HG03045 (cell line): ENCODE measurements around the gene ST6GALNAC3.

Experiments
- ATAC-seq: cut with Tn5 transposase; IDR thresholded peaks from one replicate; pipeline ENCODE4 v1.9.1; 2021; ENCODE audit warnings: mild to moderate bottlenecking, moderate library complexity; ENCODE audit not compliant: unreplicated experiment

Gene ST6GALNAC3

DNA sequence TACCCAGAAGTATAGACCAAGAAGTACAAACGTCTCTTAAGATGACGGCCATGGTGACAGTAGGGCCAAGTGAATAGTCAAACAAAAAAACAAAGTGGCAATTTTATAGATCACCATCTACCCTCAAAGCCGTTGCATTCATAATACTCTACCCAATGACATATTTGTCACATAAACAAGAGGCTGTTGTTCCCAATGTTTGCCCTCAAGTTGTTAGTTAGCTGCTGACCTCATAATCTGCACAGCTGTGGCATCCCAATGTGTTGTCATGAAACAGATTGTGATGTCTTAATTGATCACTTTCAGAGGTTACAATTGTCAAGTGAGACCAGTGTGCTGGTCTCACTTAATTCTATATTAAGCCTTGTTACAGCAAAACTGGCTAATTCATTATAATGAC lies 333.8 kb downstream of the ST6GALNAC3 start:
- no peak for ATAC-seq

DNA sequence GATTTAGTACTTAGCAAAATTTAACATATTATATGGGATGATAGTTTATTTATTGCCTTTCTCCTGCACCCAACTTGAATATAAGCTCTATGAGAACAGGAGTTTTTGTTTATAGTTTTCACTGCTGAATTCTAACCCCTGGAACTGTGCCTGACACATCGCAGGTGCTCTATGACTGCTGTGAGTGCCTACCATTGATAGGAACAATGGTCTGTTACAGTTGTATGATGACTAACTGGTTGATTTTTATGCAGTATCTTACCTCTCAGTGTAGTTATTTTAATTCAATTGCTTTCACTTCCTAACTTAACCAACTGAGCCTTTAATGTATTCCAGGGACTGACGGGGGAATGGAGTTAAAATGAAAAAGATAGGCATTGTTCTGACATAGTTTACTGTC lies 336.0 kb downstream of the ST6GALNAC3 start:
- ATAC-seq: no peak

DNA sequence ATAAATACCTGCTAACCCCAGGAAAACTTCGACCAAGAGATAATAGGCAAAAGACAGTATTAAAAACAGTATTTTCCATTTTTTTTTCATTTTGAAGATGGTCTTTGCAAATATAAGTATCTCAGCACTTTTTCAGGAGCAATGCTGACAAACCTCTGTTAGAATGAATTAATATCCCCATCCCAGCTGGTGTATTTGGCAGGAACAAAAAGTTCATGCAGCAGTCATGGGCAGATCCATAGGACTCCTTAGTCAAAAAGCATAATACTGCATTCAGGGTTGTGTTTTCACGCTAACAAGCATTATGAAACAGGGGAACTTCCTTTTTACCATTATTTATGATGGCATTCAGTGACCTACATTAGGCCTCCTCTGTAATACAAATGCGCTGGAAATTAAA lies 344.0 kb downstream of the ST6GALNAC3 start:
- ATAC-seq: no peak

DNA sequence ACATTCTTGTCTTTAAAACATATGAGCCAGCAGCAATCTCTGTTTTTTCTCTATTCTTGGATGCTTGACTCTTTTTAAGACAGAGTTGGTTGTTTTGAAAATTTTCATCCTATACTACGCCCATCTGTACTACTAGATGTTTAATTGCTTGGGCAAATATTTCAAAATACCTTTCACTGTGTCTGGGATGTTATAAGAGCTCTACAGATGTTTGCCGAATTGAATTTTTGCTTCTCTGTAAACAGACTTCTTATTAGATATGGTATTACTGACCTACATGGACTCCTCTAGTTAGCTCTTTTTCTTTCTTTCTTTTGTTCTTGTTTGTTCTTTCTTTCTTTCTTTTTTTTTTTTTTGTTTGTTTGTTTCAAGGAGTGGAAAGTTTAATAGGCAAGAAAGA lies 345.1 kb downstream of the ST6GALNAC3 start:
- no peak for ATAC-seq

DNA sequence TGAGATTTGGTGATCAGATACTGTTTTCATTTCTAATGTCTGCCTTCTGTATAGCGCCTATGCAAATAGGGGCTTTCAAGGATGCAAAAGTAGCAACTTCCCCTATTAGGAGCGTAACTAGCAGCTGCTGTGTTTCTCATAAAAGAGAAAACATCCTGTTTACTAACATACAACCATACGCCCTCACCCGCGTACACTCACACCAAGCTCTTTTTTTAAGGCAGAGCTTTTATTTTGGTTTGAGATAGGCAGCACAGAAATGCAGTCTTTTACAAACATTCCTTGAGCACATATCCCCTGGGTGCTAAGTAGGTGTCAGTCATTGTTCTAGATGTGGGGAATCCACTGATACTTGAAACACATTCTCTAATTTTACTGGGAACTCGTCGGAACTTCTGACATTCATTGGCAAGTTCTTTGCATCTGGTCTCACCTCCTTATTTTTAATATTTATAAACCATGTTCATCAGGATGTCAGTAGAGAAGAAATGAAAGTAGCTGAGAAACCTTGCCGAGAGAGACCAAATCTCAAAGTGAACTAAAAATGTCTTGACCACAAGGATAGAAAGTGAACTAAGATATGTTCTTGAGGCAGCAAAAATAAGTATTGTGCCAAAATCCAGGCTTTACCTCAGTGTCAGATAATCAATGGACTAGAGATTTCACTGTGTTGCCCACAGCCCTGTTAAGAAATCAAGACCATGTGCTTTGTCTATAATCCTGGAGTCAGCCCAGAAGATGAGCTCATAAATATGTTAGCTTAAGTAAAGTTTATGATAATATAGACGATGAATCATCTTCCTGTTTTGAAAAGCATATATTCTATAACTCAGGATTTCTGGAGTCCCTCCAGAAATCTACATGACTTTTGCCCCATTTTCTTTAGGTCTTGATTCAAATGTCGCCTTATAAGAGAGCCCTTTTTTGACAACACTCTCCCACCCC lies 350.9 kb downstream of the ST6GALNAC3 start:
- ATAC-seq: peak; percentile 82

DNA sequence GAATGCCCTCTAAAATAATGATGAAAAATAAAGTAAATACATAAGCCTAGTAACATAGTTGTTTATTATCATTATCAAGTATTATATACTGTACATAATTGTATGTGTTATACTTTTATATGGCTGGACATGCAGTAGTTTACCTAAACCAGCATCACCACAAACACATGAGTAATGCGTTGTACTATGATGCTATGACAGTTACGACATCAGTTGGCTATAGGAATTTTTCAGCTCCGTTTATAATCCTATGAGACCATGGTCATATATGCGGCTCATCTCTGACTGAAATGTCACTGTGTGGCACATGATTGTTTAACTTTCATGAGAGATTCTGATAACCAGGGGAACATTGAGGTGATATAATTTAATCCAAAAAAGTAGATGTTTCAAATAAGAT lies 352.1 kb downstream of the ST6GALNAC3 start:
- ATAC-seq: no peak

DNA sequence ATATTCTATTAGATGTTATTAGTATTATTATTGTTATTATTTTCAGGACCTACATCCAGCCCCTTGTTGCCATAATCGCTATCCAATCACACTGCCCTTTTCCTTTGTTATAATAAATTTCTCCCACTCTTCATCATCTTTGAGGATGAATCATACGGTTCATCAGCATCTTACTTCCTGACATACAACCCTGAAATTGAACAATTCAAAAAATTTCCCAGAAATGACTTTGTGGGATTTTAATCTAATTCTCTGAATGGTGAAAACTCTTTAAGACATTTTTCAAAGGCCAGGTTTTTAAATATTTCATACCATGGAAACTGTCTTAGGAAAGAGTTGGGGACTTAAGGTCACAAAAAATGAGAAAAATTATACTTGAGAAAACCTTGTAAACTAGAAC lies 353.5 kb downstream of the ST6GALNAC3 start:
- no peak for ATAC-seq

DNA sequence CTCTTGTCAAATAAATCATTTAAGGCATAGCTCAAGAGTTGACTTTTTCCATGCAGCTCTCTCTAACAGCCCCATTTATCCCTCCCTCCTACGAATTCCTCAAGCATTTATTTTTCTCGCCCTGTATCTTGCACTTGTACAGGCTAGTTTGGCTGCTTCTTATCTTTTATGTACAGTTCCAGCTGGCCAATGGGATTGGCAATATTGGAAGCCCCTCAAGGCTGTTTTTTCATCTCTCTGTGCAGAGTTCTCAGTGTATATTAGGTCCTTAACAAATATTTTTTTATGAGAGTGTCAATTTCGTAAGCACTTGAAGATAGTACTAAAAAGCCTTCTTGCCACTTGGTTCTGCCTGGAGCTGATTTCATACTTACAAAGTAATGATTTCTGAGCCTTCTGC lies 356.0 kb downstream of the ST6GALNAC3 start:
- no peak for ATAC-seq

DNA sequence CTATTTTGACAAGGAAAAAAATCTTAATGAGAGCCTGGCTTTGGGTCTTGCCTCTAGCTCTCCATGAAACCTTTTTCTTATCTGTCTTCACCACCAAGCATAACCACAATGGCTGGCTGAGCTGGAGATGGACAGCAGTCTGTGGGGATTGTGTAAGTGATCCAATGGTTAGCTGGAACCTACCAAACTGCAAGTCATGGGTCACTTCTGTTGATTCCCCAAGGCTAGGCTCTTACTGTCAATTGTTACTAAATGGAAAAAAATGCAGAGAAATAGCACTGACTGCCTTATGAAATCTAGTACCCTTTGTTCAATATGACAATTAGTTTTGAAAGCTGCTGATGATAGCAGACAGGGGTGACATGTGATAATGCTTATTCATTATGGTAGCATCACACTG lies 359.0 kb downstream of the ST6GALNAC3 start:
- ATAC-seq: no peak

DNA sequence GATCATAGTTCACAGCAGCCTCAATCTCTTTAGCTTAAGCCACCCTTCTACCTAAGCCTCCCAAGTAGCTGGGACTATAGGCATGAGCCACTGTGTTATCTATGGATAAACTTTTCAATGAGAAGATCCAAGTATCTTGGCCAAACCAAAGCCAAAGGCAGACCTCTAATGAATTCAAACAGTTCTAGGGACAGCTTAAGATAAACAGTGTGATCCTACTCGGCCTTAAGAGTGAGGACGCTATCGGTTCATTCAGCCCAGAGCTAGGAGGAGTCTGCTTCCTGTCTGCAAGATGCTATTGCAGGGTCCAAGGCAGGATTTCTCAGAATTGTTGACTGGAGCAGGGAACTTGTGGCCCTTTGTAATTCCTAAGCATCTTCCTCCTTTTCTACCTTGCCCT lies 368.7 kb downstream of the ST6GALNAC3 start:
- ATAC-seq: no peak

DNA sequence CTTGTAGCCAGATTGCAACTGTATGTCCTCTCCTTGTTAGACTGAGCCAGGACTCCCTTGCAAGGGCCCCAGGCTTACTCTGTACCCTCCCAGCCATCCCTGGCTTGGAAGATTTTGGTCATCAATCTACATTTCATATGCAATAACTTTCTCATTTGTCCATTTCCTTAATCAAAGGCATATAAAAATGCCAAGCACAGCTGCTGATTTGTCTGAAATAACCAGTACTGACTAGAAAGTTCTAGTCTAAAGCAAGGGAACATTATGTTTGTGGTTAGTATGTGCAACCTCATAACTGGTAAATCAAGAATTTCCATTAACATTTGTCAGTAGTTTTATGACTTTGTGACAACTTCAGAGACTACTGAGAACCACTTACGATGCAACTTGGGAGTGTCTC lies 370.2 kb downstream of the ST6GALNAC3 start:
- no peak for ATAC-seq

DNA sequence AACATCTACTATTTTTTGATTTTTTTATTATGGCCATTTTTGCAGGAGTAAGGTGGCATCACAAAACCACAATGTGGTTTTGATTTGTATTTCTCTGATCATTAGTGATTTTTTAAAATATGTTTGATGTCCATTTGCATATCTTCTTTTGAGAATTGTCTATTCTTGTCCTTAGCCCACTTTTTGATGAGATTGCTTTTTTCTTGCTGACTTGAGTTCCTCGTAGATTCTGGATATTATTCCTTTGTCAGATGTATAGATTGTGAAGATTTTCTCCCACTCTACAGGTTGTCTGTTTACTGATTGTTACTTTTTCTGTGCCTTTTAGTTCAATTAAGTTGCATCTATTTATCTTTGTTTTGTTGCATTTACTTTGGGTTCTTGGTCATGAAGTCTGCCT lies 375.7 kb downstream of the ST6GALNAC3 start:
- no peak for ATAC-seq

DNA sequence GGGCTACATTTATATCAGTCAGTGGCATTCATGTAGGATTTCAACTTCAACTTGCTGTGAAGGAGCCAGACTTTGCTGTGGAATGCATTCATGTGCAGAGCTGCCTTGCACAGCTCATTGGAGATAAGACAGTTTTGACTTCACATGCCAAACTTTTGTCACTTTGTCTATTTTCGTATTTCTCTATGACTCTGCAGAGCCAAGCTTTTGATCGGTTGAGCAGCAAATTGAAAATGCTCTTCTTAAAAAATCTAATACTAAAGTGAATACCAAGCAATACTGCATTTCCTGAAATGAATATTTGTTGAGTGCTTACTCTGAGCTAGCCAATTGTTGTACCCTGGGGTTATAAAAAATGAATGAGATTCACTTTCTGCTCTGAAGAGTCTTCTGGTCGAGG lies 388.7 kb downstream of the ST6GALNAC3 start:
- no peak for ATAC-seq

DNA sequence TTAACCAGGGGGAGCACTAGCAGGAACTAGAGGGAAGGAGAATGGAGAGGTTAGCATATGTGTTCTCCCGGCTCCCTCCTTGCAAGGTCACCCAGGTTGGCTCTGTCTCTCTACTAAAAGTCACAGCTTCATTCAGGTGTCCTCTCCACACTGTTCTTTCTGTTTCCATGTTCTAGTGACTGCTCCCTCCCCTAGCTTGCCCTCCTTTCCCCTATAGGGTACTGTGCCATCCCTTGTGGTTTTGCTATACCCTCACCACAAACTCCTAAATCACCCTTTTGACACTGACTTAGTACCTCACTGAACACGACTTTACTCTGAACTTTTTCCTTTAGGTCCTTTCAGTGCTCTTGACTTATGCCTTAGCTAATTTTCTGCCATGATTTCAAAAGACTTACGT lies 389.3 kb downstream of the ST6GALNAC3 start:
- no peak for ATAC-seq

DNA sequence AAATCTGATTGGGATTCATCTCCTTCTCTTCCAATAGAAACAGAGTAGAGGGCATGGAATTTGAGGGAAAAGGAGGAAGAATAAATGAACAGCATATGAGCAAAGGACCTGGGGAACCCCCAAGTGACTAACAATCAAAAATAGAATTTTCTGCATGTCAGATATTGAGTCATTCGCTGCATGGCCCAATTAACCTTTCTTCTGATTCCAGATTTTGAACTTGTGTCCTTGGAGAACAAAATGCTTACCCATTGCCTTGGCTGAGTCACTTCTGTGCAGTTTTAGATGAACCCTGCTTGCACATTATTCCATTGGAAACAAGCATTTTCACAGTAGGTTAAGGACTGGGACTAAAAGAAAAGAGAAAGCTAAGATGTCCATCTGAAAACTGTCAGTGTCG lies 390.5 kb downstream of the ST6GALNAC3 start:
- ATAC-seq: no peak

DNA sequence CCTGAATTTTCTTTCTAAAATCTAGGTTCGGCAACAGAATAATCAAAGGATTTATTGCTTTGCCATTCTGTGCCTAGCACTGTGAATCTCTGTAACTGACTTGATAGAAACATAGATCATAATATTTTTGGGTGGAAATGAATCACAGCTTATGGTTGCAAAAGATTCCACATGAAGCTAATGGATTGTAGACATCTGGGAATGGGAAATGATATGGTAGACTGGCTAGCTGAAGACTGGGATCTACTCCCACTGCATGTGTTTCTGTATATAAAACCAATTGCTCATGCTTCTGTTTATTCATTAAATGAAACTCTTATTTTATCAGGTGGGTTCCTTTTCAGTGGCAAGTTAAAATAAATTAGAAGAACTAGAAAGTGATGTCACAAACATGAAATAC lies 395.6 kb downstream of the ST6GALNAC3 start:
- ATAC-seq: no peak

DNA sequence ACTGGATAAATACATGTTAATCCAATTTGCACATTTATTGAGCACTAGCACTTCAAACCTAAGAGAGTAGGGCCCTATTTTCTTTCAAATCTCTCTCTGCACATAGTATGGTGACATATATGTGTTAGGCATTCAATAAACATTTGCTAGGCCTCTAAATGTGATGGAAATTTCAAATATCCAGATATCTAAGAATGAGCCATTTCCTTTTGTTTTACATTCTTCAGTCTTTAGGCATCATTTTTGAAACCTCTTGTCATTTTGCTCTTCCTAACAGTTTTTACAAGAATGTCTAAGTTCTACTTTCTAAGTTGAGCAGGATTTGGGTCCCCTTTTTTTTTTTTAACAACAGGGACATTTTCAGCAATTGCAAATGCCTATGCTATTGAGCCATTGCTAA lies 397.0 kb downstream of the ST6GALNAC3 start:
- ATAC-seq: no peak

DNA sequence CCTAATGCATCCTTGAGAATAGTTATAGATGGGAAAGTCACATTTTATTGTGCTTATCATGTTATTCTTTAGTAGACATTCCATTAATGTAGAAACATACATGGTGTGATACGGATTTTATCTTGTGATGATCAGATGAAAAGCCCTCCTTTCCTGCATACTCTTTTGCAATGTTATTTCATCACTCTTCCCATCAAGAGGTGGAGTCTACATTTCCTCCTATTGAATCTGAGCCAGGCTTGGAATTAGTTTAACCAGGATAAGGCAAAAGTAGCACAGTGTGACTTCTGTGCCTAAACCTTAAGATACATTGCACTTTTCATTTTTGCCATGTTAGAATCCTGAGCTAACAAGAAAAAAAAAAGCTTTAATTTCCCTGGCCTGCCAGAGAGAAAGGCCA lies 399.0 kb downstream of the ST6GALNAC3 start:
- ATAC-seq: no peak

DNA sequence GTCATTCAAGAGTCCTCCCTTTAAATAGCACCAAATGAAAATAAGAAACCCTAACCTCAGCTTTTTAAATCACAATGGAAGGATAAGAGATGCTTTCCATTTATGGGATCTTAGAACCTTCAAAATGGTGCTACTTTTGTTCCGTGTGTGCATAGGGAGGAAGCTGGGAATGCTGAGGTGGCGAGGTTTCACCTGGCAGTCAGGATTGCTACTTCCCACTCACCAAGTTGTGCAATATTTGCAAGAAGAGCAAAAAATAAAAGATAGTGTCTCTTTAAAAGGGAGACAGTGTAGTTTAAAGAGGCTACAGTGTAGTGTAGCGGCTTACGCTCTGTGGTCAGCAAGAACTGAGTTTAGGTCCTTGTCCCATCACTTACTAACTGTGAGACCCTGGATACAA lies 400.4 kb downstream of the ST6GALNAC3 start:
- no peak for ATAC-seq

DNA sequence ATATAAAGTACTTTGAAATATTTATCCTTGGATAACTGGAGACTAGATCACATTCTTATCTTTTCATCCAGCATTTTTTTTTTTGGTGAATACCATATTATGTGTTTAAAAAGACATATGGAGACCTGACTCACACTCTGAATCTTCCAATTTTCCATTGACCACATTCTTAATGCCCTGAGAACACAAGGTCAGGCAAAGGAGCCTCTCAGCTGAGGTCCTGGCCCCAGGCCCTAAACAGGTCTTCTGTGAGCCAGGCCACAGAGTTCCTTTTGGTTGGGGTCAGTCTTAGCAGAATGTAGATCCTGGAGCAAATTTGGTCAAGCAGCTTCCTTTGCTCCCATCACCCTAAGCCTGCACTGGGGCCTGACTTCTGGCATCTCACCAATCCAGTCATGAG lies 402.6 kb downstream of the ST6GALNAC3 start:
- ATAC-seq: no peak

DNA sequence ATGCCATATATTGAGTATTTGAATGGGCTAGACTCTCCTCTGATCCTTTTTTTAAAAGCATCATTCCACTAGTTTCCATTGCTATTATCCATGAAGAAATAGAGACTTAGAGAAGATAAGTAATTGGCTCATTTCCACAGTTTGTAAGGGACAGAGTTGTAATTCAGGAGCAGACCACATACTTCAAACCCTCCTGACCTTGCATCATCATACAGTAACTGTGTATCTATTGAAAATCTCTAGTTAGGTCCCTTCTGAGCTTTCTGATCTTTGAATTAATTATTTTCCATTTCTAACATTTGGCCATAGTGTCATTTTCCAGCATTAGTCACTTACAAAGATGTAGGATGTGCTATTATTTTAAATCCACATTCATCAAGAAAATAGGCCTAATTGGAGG lies 406.3 kb downstream of the ST6GALNAC3 start:
- ATAC-seq: no peak

DNA sequence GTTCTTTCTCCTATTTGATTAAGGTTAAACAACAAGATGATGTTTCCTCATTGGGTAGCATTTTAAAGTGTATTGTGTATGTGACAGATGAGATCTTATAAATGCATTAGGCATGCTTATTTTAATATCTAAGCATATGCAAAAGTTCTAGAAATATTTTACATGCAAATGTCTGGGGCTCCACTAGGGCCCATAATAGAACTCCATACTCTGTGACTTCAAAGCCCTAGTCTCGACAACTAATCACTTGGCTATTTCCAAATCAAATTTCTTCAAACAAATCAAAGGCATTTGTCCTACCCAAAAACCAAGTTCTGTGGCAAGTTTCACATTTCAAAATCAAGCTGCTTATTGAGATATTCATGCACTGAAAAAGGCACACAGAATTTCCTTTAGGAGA lies 407.1 kb downstream of the ST6GALNAC3 start:
- ATAC-seq: no peak

DNA sequence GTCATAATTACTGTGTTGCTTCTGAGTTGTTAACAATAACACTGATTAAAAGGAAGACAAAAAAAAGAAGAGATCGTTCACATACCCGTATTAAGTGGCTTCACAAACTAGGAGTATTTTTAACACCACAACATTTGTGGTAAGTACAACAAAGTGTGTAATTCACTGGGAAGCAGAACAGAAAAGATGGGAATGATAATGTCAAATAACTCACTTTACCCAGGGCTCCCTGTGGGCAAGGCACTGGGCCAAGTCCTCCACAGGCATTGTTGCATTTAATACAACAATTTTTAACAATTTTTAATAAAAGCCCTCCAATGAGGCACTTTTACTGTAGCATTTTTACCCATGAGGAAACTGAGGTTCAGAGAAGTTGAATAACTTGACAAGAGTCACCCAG lies 407.7 kb downstream of the ST6GALNAC3 start:
- ATAC-seq: no peak
